IPS-15b (cell line): Measurements from ENCODE around the gene ITGB4.

Source experiments
- H3K27me3 ChIP-seq: one replicate; pipeline ENCODE4 v1.6.1; 2013; ENCODE audit warnings: low read length; ENCODE audit not compliant: control insufficient read depth, insufficient read depth
- H3K36me3 ChIP-seq: one replicate; pipeline ENCODE4 v1.6.1; 2013; ENCODE audit warnings: low read length; ENCODE audit not compliant: control insufficient read depth, insufficient read depth
- H3K4me1 ChIP-seq: one replicate; pipeline ENCODE4 v1.6.1; 2013; ENCODE audit warnings: mild to moderate bottlenecking, low read length; ENCODE audit not compliant: control insufficient read depth, insufficient read depth
- H3K4me3 ChIP-seq: one replicate; pipeline ENCODE4 v1.5.1; 2013; ENCODE audit warnings: low read depth, low read length
- H3K9ac ChIP-seq: one replicate; pipeline ENCODE4 v1.6.1; 2013; ENCODE audit warnings: low read depth, mild to moderate bottlenecking, low read length
- H3K9me3 ChIP-seq: one replicate; pipeline ENCODE4 v1.6.1; 2013; ENCODE audit warnings: mild to moderate bottlenecking, low read length; ENCODE audit not compliant: control insufficient read depth, insufficient read depth

Gene ITGB4

GRCh38 chr17:75806822-75807500 is 85.7 kb downstream of the ITGB4 start:
- Histone ChIP-seq H3K4me1 (no peaks in the 10 kb centered on the region), H3K4me3 (no peak overlapping the region), H3K27me3 (no peaks in the 10 kb centered on the region), H3K9ac (no peak overlapping the region), H3K36me3 (peaks cover 16% of the 10 kb centered on the region), H3K9me3 (no peaks in the 10 kb centered on the region)
